DND-41 (cell line): ENCODE results near the gene FAM78A.
"Not testable (repeated sequence)": the region's sequence is repeated elsewhere in the genome, so short reads cannot be mapped to it uniquely, and the experiment has no call there.

Source experiments
- ATAC-seq: fragments of 200-7000 bp; cut with Tn5 transposase; 3 replicates; pipeline ENCODE4 v1.9.1; 2021; ENCODE audit warnings: low read depth; ENCODE audit not compliant: insufficient read depth
- DNase-seq: peaks from one replicate; pipeline ENCODE4 v3.0.0-alpha.2; 2020
- H2AFZ ChIP-seq: 2 replicates; pipeline ENCODE4 v1.6.0; 2012; ENCODE audit warnings: low read depth, low read length
- H3K27ac ChIP-seq: 2 replicates; pipeline ENCODE4 v1.5.1; 2012; ENCODE audit warnings: low read length, inconsistent platforms
- H3K27me3 ChIP-seq: fragments of 200-600 bp; sonication (generic); 2 replicates; pipeline ENCODE4 v1.6.0; 2012; ENCODE audit warnings: low read length, mild to moderate bottlenecking, inconsistent platforms; ENCODE audit not compliant: insufficient read depth, poor library complexity
- H3K36me3 ChIP-seq: 2 replicates; pipeline ENCODE4 v1.5.1; 2012; ENCODE audit warnings: low read length, inconsistent platforms; ENCODE audit not compliant: insufficient read depth
- H3K4me1 ChIP-seq: 2 replicates; pipeline ENCODE4 v1.5.1; 2012; ENCODE audit warnings: mild to moderate bottlenecking, low read length; ENCODE audit not compliant: insufficient read depth
- H3K4me2 ChIP-seq: 2 replicates; pipeline ENCODE4 v1.6.0; 2012; ENCODE audit warnings: mild to moderate bottlenecking, moderate library complexity, low read length, inconsistent platforms; ENCODE audit not compliant: insufficient read depth
- H3K4me3 ChIP-seq, 2 experiments: fragments of 200-600 bp in 1 of 2; shearing (Covaris generic) in 1 of 2; 2 replicates each; pipeline ENCODE4 v1.5.1; 2012 to 2016; ENCODE audit warnings: inconsistent platforms in 2 of 2, low read length in 2 of 2, mild to moderate bottlenecking in 2 of 2, low read depth in 1 of 2, moderate library complexity in 1 of 2
- H3K79me2 ChIP-seq: 2 replicates; pipeline ENCODE4 v1.6.0; 2012; ENCODE audit warnings: low read length, inconsistent platforms; ENCODE audit not compliant: insufficient read depth
- H3K9ac ChIP-seq: 2 replicates; pipeline ENCODE4 v1.6.0; 2012; ENCODE audit warnings: low read depth, mild to moderate bottlenecking, inconsistent platforms, low read length, moderate library complexity
- H3K9me3 ChIP-seq: 2 replicates; pipeline ENCODE4 v1.5.1; 2012; ENCODE audit warnings: low read length, moderate library complexity, mild to moderate bottlenecking, inconsistent platforms; ENCODE audit not compliant: insufficient read depth, severe bottlenecking
- H4K20me1 ChIP-seq: 2 replicates; pipeline ENCODE4 v1.6.0; 2012; ENCODE audit warnings: low read length; ENCODE audit not compliant: insufficient read depth
- CTCF ChIP-seq: IDR thresholded peaks from 2 replicates; pipeline ENCODE4 v1.5.1; 2012; ENCODE audit warnings: borderline replicate concordance, low read length, moderate library complexity, mild to moderate bottlenecking; ENCODE audit not compliant: poor library complexity, severe bottlenecking; ENCODE audit errors: extremely low read depth
- EZH2 ChIP-seq: IDR thresholded peaks from 3 replicates; pipeline ENCODE4 v1.6.1; 2012; ENCODE audit warnings: borderline replicate concordance, low read depth, mild to moderate bottlenecking, moderate library complexity, low read length, inconsistent platforms; ENCODE audit not compliant: severe bottlenecking

Gene FAM78A

GRCh38 chr9:131271506-131271931 is 4.8 kb downstream of the FAM78A start:
- Histone ChIP-seq H3K27me3 (no peaks in the 10 kb centered on the region), H3K27ac (peak overlapping the region; percentile 94), H3K4me1 (peaks cover 77% of the 10 kb centered on the region), H3K4me2 (peak overlapping the region; percentile 86), H2AFZ (no peak overlapping the region), H3K9me3 (no peaks in the 10 kb centered on the region), H4K20me1 (peaks cover 15% of the 10 kb centered on the region; the same call in 1 of the 2 replicates), H3K9ac (peak overlapping the region; percentile 80), H3K79me2 (peaks cover 98% of the 10 kb centered on the region), H3K36me3 (peaks cover 46% of the 10 kb centered on the region), H3K4me3 (peak overlapping the region in 1 of 2 experiments; percentile 54; a peak in 2 of 4 replicates)
- no peak for ATAC-seq
- peak; percentile 65 for DNase-seq
- TF ChIP-seq EZH2: no peak
- no peak for TF ChIP-seq CTCF

- H3K27me3 ChIP-seq, H3K9me3 ChIP-seq, H2AFZ ChIP-seq, DNase-seq, ATAC-seq: not testable (repeated sequence)
- Histone ChIP-seq H3K79me2 (peaks cover 98% of the 10 kb centered on the region), H3K27ac (peak overlapping the region; percentile 94), H3K9ac (peak overlapping the region; percentile 80), H3K36me3 (peaks cover 52% of the 10 kb centered on the region), H3K4me3 (peak overlapping the region in 1 of 2 experiments; percentile 54; a peak in 2 of 4 replicates), H3K4me1 (peaks cover 79% of the 10 kb centered on the region), H3K4me2 (peak overlapping the region; percentile 86), H4K20me1 (peaks cover 20% of the 10 kb centered on the region)
These were observed 5.4 kb downstream of the FAM78A start for GRCh38 chr9:131271016-131271273.

GRCh38 chr9:131270171-131271015 is 5.9 kb downstream of the FAM78A start:
- peaks cover 98% of the 10 kb centered on the region for H3K79me2 ChIP-seq
- H3K4me1 ChIP-seq: peaks cover 82% of the 10 kb centered on the region
- peak overlapping the region; percentile 94 for H3K27ac ChIP-seq
- ATAC-seq (peak; percentile 51), DNase-seq (peak; percentile 79)
- H3K9ac ChIP-seq: peak overlapping the region; percentile 80
- H4K20me1 ChIP-seq: peaks cover 25% of the 10 kb centered on the region
- H3K4me3 ChIP-seq: peak overlapping the region in 1 of 2 experiments; percentile 54; a peak in 2 of 4 replicates
- no peaks in the 10 kb centered on the region for H3K27me3 ChIP-seq
- peaks cover 52% of the 10 kb centered on the region for H3K36me3 ChIP-seq
- H3K4me2 ChIP-seq: peak overlapping the region; percentile 86
- no peaks in the 10 kb centered on the region for H3K9me3 ChIP-seq
- no peak for TF ChIP-seq EZH2
- TF ChIP-seq CTCF: no peak
- peak overlapping the region; percentile 49; the same call in 1 of the 2 replicates for H2AFZ ChIP-seq
